HG03575 (cell line): ENCODE measurements around the gene PRUNE1.

Experiments used
- ATAC-seq: cut with Tn5 transposase; IDR thresholded peaks from one replicate; pipeline ENCODE4 v1.9.1; 2021; ENCODE audit not compliant: unreplicated experiment, insufficient number of reproducible peaks, low FRiP score; ENCODE audit errors: extremely low read depth

Gene PRUNE1

GRCh38 chr1:151008244-151009205, at the start of gene PRUNE1:
TSS of gene PRUNE1 (plus strand) at chr1:151008449. CDS start at chr1:151008633, 184 bp downstream.
- ATAC-seq, result no peak

GRCh38 chr1:150960646-150961045, 47.6 kb upstream of the PRUNE1 start:
- no peak for ATAC-seq

- ATAC-seq, result no peak
Measured at GRCh38 chr1:150961756-150962155, 46.5 kb upstream of the PRUNE1 start.

GRCh38 chr1:150963321-150964163, 44.7 kb upstream of the PRUNE1 start:
- ATAC-seq, result no peak

GRCh38 chr1:150964164-150964489, 44.1 kb upstream of the PRUNE1 start:
- no peak for ATAC-seq

DNA sequence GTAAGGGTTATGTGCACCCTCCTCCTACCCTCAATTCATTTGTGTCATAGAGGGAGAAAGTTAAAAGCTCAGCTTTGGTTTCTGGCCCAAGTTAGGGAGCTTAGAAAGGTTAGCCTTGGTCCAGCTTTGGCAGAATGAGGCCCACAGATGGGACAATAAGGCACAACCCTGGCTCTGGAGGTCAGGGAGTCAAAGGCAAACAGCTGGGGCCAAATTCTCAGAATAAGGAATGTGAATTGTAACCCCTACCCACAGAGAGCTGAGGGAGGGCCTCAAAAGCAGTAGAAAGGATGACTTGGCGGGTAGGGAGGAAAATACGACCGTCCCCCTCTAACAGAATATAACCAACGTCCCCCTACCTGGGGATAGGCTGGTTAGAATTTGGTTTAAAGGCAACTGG, 42.6 kb upstream of the PRUNE1 start:
- ATAC-seq, result no peak

- no peak for ATAC-seq
Measured at GRCh38 chr1:150966011-150966410, 42.2 kb upstream of the PRUNE1 start.

DNA sequence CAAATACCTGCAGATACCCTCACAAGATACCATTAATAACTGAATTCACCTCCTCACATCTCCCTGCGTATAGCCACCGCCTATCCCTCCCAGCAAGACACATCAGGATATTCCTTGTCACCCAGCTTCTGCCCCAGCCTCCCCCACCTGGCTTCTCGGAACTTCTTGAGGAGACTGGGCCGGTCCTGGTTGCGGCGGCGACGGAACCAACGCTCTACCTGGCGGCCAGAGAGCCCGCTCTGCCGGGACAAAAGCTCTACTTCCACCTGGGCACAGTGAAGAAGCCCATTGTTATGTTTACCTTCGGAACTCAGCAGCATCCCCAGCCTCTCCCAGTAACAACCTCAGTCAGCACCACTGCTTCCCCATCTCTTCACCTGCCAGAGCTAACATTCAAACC, 40.3 kb upstream of the PRUNE1 start:
- no peak for ATAC-seq

- no peak for ATAC-seq
Measured at GRCh38 chr1:150968491-150968890, 39.8 kb upstream of the PRUNE1 start.

GRCh38 chr1:150969626-150970025, 38.6 kb upstream of the PRUNE1 start:
- no peak for ATAC-seq

DNA sequence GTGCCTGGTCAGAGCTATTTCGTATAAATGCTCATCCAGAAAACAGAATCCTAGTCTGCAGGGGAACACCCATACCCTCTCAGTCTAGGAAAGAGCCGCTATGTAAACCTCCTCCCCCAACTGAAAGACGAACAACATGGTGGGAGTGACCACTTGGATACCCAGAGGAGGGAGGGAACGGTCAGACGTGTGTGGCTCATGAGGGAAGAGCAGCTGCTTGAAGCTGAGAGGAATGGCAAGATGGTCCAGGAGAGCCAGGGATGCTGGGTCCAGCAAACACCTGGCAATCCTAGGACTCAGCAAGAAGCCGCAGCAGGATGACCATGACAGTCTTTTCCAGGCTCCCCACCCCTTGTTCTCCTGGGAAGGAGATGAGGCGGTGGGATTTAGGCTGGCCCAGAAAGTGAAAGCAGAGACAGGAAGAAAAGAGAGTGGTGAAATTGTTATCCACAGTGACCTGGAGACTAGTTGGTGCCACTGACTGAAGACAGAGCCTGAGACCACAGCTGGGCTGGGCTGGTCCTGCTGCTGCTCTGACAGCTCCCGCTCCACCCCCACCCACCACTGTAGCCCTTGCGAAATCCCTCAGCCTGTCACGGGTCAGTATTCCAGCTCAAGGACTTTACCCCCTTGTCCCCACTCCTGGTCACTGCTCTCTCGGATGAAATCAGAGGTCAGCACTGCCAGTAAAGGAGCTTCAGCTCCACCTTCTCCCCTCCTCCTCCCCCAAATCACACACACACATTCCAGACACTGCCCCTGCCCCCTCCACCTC, 37.3 kb upstream of the PRUNE1 start:
- ATAC-seq, result no peak

- ATAC-seq, result no peak
Measured at GRCh38 chr1:150971583-150972416, 36.4 kb upstream of the PRUNE1 start.

DNA sequence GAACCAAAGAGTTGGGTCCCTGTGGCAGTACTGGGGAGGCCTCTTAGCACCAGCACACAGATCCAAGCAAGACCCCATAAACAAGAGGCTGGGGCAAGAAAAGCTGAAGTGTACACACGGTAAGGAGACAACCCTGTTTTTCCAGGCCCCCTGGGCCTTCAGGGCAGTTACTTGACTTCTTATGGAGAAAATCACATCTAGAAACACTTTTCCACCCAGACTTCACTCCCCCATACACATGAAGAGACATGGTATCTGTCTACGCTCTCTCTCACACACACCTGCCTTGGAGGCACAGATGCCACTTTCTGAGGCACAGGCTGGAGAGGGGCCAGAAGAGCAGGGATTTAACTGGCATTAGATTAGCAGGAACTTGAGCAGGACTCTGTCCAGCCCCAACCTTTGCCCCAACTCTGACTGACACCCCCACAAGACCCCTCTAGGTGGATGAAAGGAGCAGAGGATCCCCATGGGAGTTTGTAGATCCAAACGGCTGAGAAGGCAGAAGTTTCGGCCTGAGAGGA, 35.8 kb upstream of the PRUNE1 start:
- ATAC-seq, result no peak

DNA sequence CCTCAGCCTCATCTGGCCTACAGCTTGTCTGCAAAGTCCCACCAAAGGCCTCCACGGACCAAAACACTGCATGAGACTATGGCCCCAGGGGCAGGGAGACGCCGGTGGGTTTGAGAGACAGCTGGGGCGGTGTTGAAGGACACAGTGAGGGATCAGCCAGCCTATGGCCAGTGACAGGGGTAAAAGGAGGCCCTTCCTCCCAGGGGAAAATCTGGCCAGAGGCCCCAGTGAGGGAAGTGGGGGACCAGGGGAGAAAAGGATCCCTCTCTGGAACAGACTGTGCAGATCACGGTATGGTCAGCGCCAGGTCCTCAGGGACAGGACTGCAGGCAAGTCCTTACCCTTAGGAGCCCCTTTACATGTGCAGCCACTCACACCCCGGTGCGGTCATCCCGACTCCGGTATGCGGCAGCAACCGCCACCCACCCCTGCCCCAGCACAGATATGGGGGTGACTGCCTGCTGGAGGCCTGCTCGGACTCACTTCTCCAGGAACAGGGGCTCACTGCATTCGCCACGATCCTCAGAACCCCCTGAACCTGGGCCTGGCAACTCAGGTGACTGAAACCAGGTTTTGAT, 34.9 kb upstream of the PRUNE1 start:
- no peak for ATAC-seq

GRCh38 chr1:150973836-150974579, 34.2 kb upstream of the PRUNE1 start:
- no peak for ATAC-seq

DNA sequence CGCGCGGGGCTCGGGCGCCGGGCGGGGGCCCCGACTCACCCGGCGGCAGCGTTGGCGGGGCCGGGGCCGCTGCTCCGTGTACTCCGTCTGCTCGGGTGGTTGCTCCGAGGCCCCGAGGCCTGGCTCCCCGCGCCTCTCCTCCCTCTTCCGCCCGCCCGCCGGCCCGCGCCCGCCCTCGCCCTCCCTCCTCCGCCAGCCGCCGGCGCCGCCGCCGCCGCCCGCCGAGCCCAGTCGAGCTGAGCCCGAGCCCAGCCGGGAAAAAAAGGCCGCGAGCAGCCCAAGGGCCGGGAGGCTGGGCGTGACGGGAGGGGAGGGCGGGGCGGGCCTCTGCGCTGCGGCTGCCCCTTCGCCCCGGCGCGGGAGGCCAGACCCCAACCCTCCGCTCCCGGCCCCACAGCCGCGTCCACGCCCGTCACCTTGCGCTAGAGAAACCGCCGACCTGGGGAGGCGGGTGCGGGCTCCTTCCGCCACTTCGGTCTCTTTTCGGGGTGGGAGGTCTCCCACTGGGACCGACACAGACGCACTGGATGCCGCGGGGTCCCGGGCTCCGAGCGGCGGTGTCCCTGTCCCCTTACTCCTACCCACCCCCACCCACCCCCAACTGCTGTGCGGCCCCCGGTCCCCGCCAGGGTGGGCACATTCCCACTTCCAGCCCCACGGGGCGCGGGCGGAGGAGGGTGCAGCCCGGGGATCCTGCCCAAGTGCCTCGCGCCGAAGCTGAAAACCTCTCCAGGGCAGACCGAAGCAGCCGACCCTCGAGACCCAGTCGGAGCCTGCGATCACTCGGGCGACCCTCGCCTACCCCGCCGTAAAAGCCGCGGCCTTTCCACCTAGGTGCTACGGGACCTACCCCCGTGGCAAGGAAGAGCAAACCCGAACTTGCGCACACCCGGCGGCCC, 33.4 kb upstream of the PRUNE1 start, which contains the start of gene CERS2:
CERS2 (minus strand) TSS at position 256 of the 899 bp plus-strand sequence. CDS start 5,745 bp downstream, outside the sequence.
- no peak for ATAC-seq
